Stimulated activated CD8-positive, alpha-beta memory T cell treated with anti-CD3 and anti-CD28 coated beads, Interleukin-15, amount 100 ng/mL, for 48 hours (primary cell): ENCODE measurements around the gene CPSF2.
"Not testable (repeated sequence)": the region's sequence is repeated elsewhere in the genome, so short reads cannot be mapped to it uniquely, and the experiment has no call there.

ENCODE experiments used
- DNase-seq, 2 donors: peaks; one replicate each; pipeline ENCODE4 v3.0.0-alpha.2; 2020; ENCODE audit warnings: low read depth in 2 of 2

CPSF2 gene

GRCh38 chr14:92160619-92161018 is 38.9 kb downstream of the CPSF2 start:
- DNase-seq, result no peak

GRCh38 chr14:92161521-92161920 is 39.8 kb downstream of the CPSF2 start:
- DNase-seq, result no peak

- DNase-seq, result no peak
Measured at GRCh38 chr14:92164958-92165357, 43.2 kb downstream of the CPSF2 start.

DNA sequence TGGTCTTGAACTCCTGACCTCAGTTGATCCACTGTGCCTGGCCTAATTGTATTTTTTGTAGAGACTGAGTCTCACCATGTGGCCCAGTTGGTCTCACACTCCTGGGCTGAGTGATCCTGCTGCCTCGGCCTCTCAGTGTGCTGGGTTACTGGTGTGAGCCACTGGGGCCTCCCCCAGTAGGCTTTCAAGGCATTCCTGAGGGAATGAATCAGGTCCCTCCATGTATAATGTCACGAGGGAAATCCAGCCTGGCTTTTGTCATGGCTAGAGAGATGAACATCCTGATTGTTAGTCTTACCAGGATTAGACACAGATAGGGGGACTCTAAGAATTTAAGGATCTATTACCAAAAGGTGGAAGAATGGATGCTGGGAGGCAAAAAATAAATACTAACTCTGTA is 51.9 kb downstream of the CPSF2 start:
- no peak for DNase-seq

DNA sequence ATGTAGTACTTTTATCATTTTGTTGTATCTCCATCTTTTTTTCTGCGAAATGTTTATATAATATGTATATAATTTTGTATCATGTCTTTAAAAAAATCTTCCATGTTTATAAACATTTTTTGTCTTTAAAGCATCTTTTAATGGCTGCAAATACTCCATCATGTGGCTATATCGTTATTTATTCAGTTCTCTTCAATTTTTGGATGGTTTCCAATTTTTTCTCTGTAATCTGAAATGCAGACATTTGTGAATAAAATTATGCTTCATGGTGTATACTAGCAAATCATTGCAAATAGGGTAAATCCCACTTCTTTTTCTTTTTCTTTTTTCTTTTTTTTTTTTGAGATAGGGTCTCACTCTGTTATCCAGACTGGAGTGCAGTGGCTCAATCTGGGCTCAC is 54.0 kb downstream of the CPSF2 start:
- DNase-seq, result no peak

GRCh38 chr14:92176476-92176875 is 54.7 kb downstream of the CPSF2 start:
- DNase-seq, result no peak

GRCh38 chr14:92179178-92179577 is 57.4 kb downstream of the CPSF2 start:
- not testable (repeated sequence) for DNase-seq

- no peak for DNase-seq
Measured at GRCh38 chr14:92185559-92185958, 63.8 kb downstream of the CPSF2 start.

GRCh38 chr14:92187616-92188015 is 65.8 kb downstream of the CPSF2 start:
- not testable (repeated sequence) for DNase-seq

GRCh38 chr14:92190768-92191167 is 69.0 kb downstream of the CPSF2 start:
- no peak for DNase-seq

DNA sequence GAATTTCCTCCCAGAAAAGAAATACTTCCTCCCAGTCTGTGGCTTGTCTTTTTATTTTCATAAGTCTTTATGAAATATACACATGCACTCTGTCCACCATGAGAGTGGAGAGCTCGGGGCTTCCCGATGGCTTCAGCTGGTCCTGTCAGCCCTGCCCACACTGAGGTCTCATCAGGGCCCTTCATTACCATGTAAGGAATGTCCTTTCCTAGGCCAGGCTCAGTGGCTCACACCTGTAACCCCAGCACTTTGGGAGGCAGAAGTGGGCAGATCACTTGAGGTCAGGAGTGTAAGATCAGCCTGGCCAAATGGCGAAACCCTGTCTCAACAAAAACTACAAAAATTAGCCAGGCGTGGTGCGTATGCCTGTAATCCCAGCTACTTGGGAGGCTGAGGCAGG is 77.0 kb downstream of the CPSF2 start:
- DNase-seq, result no peak

GRCh38 chr14:92199763-92200162 is 78.0 kb downstream of the CPSF2 start:
- no peak for DNase-seq

DNA sequence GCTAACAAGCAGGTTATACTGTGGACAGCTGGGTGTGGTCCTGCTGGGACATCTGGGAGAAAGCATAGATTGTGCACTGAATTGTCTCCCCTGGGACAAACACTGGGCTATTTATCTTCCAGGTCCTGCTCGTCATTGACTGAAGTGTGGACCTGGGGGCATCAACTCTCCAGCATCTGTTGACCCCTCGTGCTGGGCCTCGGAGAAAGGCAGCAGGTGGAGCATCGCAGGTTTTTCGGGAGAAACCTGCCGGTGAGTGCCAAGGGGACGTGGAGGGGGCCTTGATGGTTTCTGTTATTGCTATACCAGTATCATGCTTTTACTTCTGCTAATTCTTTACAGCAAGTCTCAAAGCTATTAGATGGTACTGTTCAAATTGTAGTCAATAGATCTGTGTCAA is 81.3 kb downstream of the CPSF2 start:
- no peak for DNase-seq

DNA sequence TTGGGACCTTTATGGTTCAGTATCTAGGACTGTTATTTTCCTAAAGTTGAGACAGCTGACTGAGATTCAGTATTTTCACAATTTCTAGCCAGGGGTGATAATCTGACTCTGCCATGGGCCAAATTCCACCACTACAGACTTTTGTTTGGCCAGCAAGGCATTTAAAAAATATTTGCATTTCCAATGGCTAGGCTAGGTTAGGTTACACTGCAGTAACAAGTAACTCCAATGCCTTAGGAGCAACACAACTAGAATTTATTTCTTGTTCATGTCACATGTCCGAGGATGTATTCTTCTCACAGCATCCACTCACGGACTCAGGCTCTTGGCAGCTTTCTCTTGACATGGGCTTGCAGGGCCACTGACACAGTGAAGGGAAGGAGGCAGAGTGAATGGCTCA is 83.0 kb downstream of the CPSF2 start:
- DNase-seq, result no peak

- DNase-seq, result no peak
Measured at GRCh38 chr14:92207012-92207927, 85.5 kb downstream of the CPSF2 start.

GRCh38 chr14:92207928-92208265 is 86.1 kb downstream of the CPSF2 start:
- DNase-seq, result no peak

DNA sequence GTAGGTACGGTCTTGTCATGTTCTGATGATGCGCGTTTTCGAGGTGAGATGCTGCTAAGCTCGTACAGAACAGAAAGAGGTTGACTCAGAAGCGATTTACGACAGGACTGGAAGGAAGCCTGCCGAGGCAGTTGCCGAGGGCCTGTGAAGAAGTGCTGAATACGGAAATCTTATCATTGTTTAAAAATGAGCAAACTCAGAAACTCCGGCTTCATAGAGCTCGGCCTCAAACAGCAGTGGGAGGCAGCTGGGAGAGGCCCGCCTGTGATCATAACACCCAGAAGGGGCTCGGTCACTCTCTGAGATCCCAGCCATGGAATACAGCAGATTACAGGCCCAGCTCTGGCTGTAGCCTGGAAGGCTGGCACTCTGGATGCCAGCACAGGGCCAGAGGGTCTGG is 87.4 kb downstream of the CPSF2 start:
- no peak for DNase-seq

GRCh38 chr14:92213125-92213524 is 91.4 kb downstream of the CPSF2 start:
- DNase-seq, result not testable (repeated sequence)

DNA sequence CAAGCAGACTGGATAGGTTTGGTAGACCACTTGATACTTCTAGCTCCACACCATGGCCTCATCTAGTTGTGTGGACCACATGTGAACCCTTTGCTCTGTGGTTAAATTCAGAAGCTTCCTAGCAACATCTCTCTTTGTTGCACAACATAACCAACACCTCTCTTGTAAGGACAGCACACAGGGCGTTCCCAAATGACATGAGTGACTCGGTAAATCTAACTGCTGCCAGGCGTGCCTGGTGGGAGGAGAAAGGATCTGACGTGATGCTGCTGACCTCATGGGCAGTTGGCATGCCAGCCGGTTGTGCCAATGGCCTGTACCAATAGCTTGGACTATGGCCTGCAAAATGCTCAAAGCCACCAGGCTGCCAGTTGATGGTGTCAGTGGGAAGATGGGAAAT is 93.8 kb downstream of the CPSF2 start:
- no peak for DNase-seq

- DNase-seq, result no peak
Measured at GRCh38 chr14:92217936-92218335, 96.2 kb downstream of the CPSF2 start.
